ENCODE data around the gene RPL29.
A peak's percentile ranks its signal among the peaks of the same experiment; 100 is the strongest.
"Not testable (repeated sequence)": the region's sequence is repeated elsewhere in the genome, so short reads cannot be mapped to it uniquely, and the experiment has no call there.

Gene RPL29

DNA sequence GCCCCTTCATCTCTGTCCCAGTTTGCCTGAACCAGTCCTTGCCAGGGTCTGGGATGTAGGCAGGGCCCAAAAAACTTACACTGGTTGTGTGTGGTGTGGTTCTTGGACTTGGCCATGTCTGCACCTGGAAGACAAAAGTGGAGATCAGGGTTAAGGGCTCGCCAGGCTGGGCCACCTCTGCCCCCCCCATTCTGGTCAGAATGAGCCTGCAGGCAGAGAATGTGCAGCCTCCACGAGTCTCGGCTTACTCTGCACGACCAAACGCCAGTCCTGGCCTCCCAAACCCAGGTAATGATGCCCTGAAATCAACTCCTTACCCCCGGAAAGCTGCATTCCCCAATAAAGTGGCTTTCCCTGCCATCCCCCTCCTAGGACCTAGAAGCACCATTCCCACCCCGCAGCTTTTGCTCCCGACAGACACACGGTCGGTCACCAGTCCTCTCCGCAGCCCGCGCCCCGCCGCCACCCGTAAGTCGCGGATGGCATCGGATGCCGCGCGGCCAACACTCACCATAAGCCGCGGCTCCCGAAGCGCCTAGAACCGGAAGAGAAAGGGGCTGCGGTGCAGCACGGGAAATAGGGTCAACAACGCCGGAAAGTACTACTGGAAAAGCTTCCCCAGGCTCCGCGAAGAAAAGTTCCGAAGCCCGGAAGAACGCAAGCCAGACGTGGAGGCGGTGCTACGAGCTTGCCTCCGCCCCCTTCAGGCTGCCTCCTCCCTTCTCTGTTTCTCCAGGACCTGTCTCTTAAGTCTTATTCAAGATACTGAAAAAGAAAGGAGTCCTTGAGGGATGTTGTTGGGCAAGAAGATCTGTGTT lies at the start of gene RPL29:
Gene RPL29, minus strand, starts transcription at position 550 of the 818 bp plus-strand sequence. Its CDS starts 434 bp downstream, at position 116.
- peak; percentile 65 for DNase-seq

DNA sequence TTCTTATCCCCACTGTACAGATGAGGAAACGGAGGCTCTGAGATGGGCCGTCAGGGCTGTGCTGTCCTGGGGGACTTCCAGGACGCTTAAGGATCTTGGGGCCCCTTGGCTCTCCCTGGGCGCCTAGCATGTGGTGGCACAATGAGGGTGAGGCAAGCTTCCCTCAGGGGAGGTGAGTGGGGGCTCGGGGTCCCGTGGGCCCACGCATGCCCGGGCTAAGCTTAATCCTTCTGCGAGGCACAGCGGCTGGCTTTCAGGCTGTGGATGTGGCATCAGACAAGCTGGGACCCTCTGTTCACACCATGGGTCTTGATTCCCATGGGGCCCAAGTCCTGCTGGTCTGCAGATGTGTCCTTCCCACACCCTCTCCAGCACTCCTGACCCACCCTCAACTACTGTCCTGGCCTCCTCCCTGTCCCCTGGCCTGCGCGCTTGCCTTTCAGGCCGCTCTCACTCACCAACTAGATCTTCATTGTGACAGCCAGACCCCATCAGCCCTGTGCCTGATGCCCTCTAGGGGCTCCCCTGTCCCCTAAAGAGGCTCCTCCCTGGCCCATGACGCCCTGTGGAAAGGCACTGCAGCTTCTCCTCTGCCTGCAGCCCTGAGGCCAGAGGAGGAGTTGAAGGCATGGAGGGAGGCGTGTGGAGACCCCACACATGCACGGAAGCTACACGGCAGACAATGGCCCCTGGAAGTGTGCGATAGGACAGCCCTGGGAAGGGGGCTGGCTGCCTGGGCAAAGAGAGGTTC lies 49.3 kb upstream of the RPL29 start:
- DNase-seq = no peak

GRCh38 chr3:52043750-52044149 lies 48.1 kb upstream of the RPL29 start:
- no peak for DNase-seq

GRCh38 chr3:52043039-52043438 lies 47.3 kb upstream of the RPL29 start:
- DNase-seq = not testable (repeated sequence)

DNA sequence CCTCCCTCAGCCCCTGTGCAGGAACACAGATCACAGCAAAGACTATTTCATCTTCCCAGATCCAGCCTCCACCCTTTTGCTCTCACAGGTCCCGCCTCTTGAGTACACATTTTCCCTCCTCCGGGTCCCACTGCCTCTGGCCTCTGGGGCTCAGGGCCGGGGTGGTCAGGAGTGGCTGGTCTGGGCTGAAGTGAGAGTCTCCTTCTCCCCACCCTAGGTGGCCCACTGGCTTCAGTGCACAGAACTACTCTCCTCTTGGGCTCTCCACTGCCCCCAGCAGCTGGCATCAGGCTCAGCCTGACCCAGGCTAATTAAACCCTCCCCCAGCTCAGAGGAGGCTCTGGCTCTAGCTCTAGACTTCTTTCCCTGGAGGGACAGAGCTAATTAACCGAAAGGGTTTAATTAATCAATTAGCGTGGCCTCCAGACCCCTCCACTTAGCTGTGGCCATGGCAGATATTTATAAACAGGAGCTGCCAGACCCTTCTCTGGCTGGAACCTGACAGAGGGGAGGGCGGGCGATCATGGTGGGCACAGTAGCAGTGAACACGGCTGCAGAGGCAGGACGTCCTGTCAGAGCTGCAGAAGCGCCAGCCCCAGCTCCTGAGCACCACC lies 45.5 kb upstream of the RPL29 start:
- DNase-seq = no peak

- DNase-seq = no peak
Measured at GRCh38 chr3:52040600-52040999, 44.9 kb upstream of the RPL29 start.

DNA sequence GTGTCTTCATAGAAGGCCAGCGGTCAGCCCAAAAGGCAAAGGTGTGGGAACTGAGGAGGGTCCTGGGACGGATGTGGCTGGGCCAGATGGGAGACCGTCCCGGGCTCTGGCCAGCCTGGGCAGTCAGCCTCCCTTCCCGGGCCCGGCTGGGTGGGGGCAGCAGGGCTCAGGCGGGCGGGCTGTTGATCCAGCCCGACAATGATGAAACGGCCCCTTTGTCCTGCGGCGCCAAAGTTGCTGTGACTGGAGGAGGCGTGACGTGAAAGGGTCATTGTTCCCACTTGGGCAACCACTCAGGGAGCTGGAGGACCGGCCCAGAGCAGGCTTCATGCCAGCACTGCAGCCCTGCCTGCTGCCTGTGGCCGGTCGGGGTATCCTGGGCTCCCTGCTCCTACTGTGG lies 44.2 kb upstream of the RPL29 start:
- no peak for DNase-seq

DNA sequence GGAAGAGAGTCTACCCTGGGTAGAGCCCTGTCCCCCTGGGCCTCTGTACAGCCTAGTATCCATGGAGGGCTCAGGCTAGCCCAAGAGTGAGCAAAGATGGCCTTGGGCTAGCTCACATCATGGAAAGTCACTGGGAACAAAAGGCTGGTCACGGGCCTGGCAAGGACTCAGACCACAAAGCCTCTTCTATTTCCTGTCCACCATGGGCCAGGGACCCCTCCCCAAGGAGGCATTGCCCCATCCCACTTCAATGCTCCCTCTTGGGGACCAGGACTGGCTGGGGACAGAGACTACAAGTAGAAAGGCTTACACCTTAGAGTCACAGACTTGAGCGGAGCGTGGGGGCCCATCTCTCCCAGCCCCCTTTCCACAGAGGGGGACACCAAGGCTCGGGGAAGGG lies 43.7 kb upstream of the RPL29 start:
- no peak for DNase-seq

DNA sequence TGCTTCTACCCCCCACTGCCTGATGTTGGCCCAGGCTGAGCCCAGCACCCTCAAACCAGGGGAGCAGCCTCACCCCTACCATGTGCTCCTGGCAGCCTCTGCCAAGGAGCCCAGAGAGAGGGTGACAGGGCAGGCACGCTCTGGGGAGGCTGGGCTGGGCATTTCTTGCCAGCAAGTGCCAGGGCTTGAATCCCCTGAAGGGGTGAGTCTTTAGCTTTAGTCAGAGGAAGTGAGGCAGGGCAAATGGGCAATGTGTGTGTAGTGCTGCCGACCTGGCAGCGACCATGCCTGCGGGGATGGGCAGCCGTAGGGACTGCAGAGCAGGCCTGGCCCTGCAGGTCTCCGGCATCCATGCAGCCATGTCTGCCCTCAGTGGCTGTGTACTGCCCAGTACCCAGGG lies 42.5 kb upstream of the RPL29 start:
- no peak for DNase-seq

- DNase-seq = no peak
Measured at GRCh38 chr3:52037291-52037690, 41.6 kb upstream of the RPL29 start.

- DNase-seq = no peak
Measured at GRCh38 chr3:52036829-52037228, 41.1 kb upstream of the RPL29 start.

DNA sequence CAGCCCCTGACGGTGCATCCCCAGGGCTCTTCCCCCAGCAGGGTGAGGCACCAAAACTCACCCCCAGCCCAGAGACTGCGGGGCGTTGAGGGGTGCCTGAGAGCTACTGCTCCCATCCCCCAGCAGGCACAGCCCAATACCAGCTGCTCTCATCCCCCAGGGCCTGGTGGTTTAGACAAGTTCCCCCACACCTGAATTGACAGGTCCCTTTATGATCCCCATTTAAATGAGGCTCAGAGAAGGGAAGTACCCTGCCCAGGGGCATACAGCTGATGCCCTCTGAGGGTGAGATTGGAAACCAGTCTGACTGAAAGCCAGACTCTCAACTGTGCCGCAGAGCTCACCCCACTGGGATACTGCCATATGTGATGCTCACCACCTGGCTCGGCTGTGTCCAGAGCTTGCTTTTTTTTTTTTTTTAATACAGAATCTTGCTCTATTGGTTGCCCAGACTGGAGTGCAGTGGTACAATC lies 40.6 kb upstream of the RPL29 start:
- no peak for DNase-seq

DNA sequence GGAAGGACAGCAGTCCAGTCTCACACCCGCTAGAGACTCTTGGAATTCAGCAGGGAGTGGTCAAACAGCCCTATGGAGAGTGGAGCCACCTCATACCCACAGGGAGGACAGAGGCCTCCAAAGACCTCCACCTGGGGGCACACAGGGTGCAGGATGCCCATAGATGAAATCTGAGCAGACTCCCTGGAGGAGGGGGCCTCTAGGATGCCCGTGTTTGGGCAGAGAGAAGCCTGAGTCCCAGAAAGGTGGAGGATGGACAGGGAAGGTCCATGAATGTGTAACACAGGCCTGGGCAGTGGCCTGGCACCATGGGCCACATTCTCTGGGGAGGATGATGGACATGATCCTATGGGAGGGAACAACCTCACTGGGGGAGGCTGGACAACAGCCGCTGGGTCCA lies 39.0 kb upstream of the RPL29 start:
- no peak for DNase-seq

- no peak for DNase-seq
Measured at GRCh38 chr3:52034212-52034611, 38.5 kb upstream of the RPL29 start.

- DNase-seq = not testable (repeated sequence)
Measured at GRCh38 chr3:52033748-52034147, 38.1 kb upstream of the RPL29 start.

DNA sequence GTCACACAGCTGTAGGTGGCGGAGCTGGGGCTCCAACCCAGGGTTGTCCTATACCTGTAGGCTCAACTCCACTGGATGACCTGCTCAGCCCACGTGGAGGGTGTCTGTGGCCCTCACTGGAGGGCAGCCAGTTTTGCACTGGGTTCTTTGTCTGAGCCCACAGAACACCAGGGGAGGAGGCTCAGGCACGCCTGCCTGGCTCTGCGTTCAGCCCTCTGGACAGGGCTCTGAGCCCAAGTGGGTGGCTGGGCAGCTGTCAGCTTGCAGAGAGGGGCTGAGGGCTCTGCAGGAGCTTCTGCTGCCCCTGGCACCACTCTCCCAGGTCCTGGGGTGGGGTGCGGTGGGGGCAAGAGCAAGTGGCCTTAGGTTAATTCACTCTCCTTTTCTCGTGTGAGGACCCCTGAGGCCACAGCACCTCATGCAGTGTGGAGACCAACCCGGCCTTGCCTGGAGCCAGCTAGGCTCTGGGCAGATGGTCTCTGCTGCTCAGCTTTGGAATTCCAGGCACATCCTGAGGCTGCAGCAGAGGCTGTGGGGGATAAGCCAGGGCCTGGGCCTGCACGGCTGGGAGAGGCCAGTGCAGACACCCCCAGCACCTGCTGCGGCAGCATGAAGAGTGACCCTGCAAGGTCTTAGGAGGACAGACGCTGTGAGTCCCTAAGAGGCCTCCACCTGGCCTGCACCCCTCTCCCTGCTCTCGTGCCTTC lies 37.2 kb upstream of the RPL29 start:
- no peak for DNase-seq

- DNase-seq = no peak
Measured at GRCh38 chr3:52031896-52032295, 36.2 kb upstream of the RPL29 start.

GRCh38 chr3:52030714-52031310 lies 35.1 kb upstream of the RPL29 start:
- DNase-seq = no peak

- DNase-seq = no peak
Measured at GRCh38 chr3:52029535-52029934, 33.8 kb upstream of the RPL29 start.

GRCh38 chr3:52029053-52029452 lies 33.4 kb upstream of the RPL29 start:
- DNase-seq = no peak

- no peak for DNase-seq
Measured at GRCh38 chr3:52028572-52028971, 32.9 kb upstream of the RPL29 start.

- DNase-seq = no peak
Measured at GRCh38 chr3:52026041-52026440, 30.3 kb upstream of the RPL29 start.

GRCh38 chr3:52025453-52025852 lies 29.8 kb upstream of the RPL29 start:
- no peak for DNase-seq
